Neuronal stem cell (in vitro differentiated cells): ENCODE measurements around the gene UGT2B7.

Source experiments
- DNase-seq: peaks from one replicate; pipeline ENCODE4 v3.0.0-alpha.2; 2013; ENCODE audit warnings: low spot score
- H2AFZ ChIP-seq: one replicate; pipeline ENCODE4 v1.6.1; 2013; ENCODE audit warnings: mild to moderate bottlenecking, low read length, inconsistent platforms
- H2AK5ac ChIP-seq: 2 replicates; pipeline ENCODE4 v1.6.1; 2013; ENCODE audit warnings: low read depth, mild to moderate bottlenecking, inconsistent platforms, low read length, moderate library complexity, mixed read lengths
- H2BK120ac ChIP-seq: 2 replicates; pipeline ENCODE4 v1.6.1; 2013; ENCODE audit warnings: low read depth, mild to moderate bottlenecking, inconsistent platforms, low read length, moderate library complexity, mixed read lengths
- H2BK12ac ChIP-seq: one replicate; pipeline ENCODE4 v1.6.1; 2013; ENCODE audit warnings: low read length, inconsistent platforms
- H2BK15ac ChIP-seq: 2 replicates; pipeline ENCODE4 v1.6.1; 2013; ENCODE audit warnings: mild to moderate bottlenecking, low read length, inconsistent platforms, mixed read lengths
- H2BK5ac ChIP-seq: one replicate; pipeline ENCODE4 v1.6.1; 2013; ENCODE audit warnings: inconsistent platforms, mild to moderate bottlenecking, low read length, moderate library complexity
- H3K14ac ChIP-seq: one replicate; pipeline ENCODE4 v1.6.1; 2013; ENCODE audit warnings: low read length, inconsistent platforms
- H3K18ac ChIP-seq: 2 replicates; pipeline ENCODE4 v1.6.1; 2013; ENCODE audit warnings: low read length, inconsistent platforms
- H3K23ac ChIP-seq: 2 replicates; pipeline ENCODE4 v1.6.1; 2013; ENCODE audit warnings: low read depth, mild to moderate bottlenecking, mixed read lengths, low read length, inconsistent platforms; ENCODE audit not compliant: poor library complexity
- H3K27ac ChIP-seq: replicated peaks from 3 replicates; pipeline ENCODE4 v1.5.1; 2013; ENCODE audit warnings: low read length, inconsistent platforms
- H3K27me3 ChIP-seq, 3 experiments: 2 replicates each; pipeline ENCODE4 v1.6.1; 2013; ENCODE audit warnings: low read length in 3 of 3, mild to moderate bottlenecking in 2 of 3, inconsistent platforms in 1 of 3, low read depth in 1 of 3, mixed read lengths in 1 of 3, moderate library complexity in 1 of 3; ENCODE audit not compliant: control insufficient read depth in 3 of 3, insufficient read depth in 3 of 3
- H3K36me3 ChIP-seq, 2 donors: replicated peaks in 1 of 2; 2 replicates each; pipeline ENCODE4 v1.6.1; 2013; ENCODE audit warnings: low read length in 2 of 2; ENCODE audit not compliant: control insufficient read depth in 2 of 2, insufficient read depth in 2 of 2
- H3K4ac ChIP-seq: 2 replicates; pipeline ENCODE4 v1.6.1; 2013; ENCODE audit warnings: inconsistent platforms, mild to moderate bottlenecking, low read length, moderate library complexity
- H3K4me1 ChIP-seq, 2 donors: 1 replicate in 1 of 2; 2 replicates in 1 of 2; pipeline ENCODE4 v1.6.1; 2013; ENCODE audit warnings: low read length in 2 of 2, low read depth in 1 of 2; ENCODE audit not compliant: control insufficient read depth in 2 of 2, insufficient read depth in 1 of 2
- H3K4me2 ChIP-seq: one replicate; pipeline ENCODE4 v1.6.1; 2013; ENCODE audit warnings: mild to moderate bottlenecking, low read length, inconsistent platforms; ENCODE audit not compliant: insufficient read depth, poor library complexity, severe bottlenecking
- H3K4me3 ChIP-seq, 2 donors: 2 replicates each; pipeline ENCODE4 v1.5.1; 2013; ENCODE audit warnings: low read length in 2 of 2, mild to moderate bottlenecking in 2 of 2, inconsistent platforms in 1 of 2, moderate library complexity in 1 of 2
- H3K79me1 ChIP-seq: one replicate; pipeline ENCODE4 v1.6.1; 2013; ENCODE audit warnings: low read depth, mild to moderate bottlenecking, inconsistent platforms, low read length, moderate library complexity
- H3K9ac ChIP-seq: one replicate; pipeline ENCODE4 v1.6.1; 2013; ENCODE audit warnings: mild to moderate bottlenecking, low read depth, low read length, inconsistent platforms; ENCODE audit not compliant: poor library complexity
- H3K9me3 ChIP-seq, 2 donors: replicated peaks in 1 of 2; 2 replicates each; pipeline versions ENCODE3 to v1.6.1; 2013; ENCODE audit warnings: low read length in 2 of 2, mild to moderate bottlenecking in 2 of 2, inconsistent platforms in 1 of 2, low read depth in 1 of 2, mixed read lengths in 1 of 2, moderate library complexity in 1 of 2; ENCODE audit not compliant: control insufficient read depth in 2 of 2, insufficient read depth in 1 of 2
- H4K8ac ChIP-seq: one replicate; pipeline ENCODE4 v1.6.1; 2013; ENCODE audit warnings: low read depth, mild to moderate bottlenecking, inconsistent platforms, low read length, moderate library complexity
- H4K91ac ChIP-seq: one replicate; pipeline ENCODE4 v1.6.1; 2013; ENCODE audit warnings: low read length, low read depth, mild to moderate bottlenecking, inconsistent platforms; ENCODE audit not compliant: poor library complexity
- WGBS, 2 donors: extraction: QIAGEN DNeasy Blood & Tissue Kit; methylation state at CpG; one replicate each; pipeline ENCODE4 v1.1.7; 2013; ENCODE audit warnings: missing lambda C conversion rate in 2 of 2, mixed read lengths in 1 of 2; ENCODE audit not compliant: insufficient read length in 2 of 2, insufficient replicate concordance in 1 of 2; ENCODE audit errors: extremely low coverage in 2 of 2; 5-methylcytosine and 5-hydroxymethylcytosine counted together

The UGT2B7 gene

DNA sequence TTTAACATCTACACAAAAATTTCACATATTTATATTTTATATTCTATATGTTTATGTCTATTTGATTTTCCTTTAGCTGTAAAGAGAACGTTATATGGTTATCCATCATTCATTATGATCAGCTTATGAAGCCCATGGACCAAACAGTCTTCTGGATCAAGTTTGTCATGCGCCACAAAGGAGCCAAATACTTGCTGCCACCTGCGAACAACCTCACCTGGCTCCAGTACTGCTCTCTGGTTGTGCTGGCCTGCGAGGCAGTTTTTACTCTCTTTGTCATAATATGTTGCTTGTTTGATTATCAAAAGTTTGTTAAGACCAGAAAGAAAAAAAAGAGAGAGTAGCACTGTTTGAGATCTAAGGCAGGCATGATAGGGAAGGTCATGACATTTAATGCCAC is 38.2 kb downstream of the UGT2B7 start:
- H3K18ac ChIP-seq: no peak overlapping the region
- no peak overlapping the region for H3K9ac ChIP-seq
- H4K8ac ChIP-seq: no peak overlapping the region
- no peak overlapping the region for H2BK5ac ChIP-seq
- H3K4ac ChIP-seq: no peak overlapping the region
- no peaks in the 10 kb centered on the region for H3K9me3 ChIP-seq
- DNase-seq: no peak
- no peak overlapping the region for H2AFZ ChIP-seq
- H3K4me3 ChIP-seq: no peak overlapping the region
- no CpG with 5 or more reads among the region's 4 CpGs for WGBS, 2 donors
- no peaks in the 10 kb centered on the region for H3K4me1 ChIP-seq
- H3K27me3 ChIP-seq: no peaks in the 10 kb centered on the region
- H3K36me3 ChIP-seq: no peaks in the 10 kb centered on the region
- H3K23ac ChIP-seq: no peak overlapping the region
- H2BK120ac ChIP-seq: no peak overlapping the region
- no peaks in the 10 kb centered on the region for H3K79me1 ChIP-seq
- H4K91ac ChIP-seq: no peak overlapping the region
- H2AK5ac ChIP-seq: no peak overlapping the region
- no peak overlapping the region for H3K4me2 ChIP-seq
- no peak overlapping the region for H3K14ac ChIP-seq
- H2BK12ac ChIP-seq: no peak overlapping the region
- H2BK15ac ChIP-seq: no peak overlapping the region
- H3K27ac ChIP-seq: no peak overlapping the region

DNA sequence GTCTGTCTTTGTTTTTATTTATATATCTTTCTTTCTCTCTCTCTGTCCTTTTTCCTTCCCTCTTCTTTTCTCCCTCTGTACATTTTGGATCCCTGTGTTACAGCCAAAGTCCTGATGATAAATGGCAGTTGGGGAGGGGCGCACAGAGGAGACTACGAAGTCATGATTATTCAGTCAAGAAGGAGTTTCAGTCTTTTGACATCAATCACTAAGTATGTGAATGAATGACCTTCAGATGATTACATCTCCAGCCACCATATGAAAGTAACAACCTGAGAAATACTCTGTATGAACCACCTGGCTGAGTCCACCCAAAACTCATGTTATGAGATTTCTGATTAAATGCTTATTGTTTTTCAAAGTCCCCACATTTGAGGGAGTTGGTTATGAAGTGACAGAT is 45.0 kb downstream of the UGT2B7 start:
- no peak overlapping the region for H2BK15ac ChIP-seq
- H3K27ac ChIP-seq: no peak overlapping the region
- no peaks in the 10 kb centered on the region for H3K4me1 ChIP-seq
- H3K23ac ChIP-seq: no peak overlapping the region
- no peak overlapping the region for H3K4me2 ChIP-seq
- no peak overlapping the region for H4K8ac ChIP-seq
- DNase-seq: no peak
- H3K27me3 ChIP-seq: no peaks in the 10 kb centered on the region
- no peak overlapping the region for H3K18ac ChIP-seq
- WGBS, 2 donors: no CpG with 5 or more reads among the region's 2 CpGs
- H3K9me3 ChIP-seq: no peaks in the 10 kb centered on the region
- H2AFZ ChIP-seq: no peak overlapping the region
- H3K9ac ChIP-seq: no peak overlapping the region
- no peaks in the 10 kb centered on the region for H3K79me1 ChIP-seq
- no peak overlapping the region for H2BK5ac ChIP-seq
- no peaks in the 10 kb centered on the region for H3K36me3 ChIP-seq
- no peak overlapping the region for H2AK5ac ChIP-seq
- no peak overlapping the region for H3K4me3 ChIP-seq
- no peak overlapping the region for H2BK120ac ChIP-seq
- no peak overlapping the region for H4K91ac ChIP-seq
- no peak overlapping the region for H3K4ac ChIP-seq
- H3K14ac ChIP-seq: no peak overlapping the region
- no peak overlapping the region for H2BK12ac ChIP-seq

- Histone ChIP-seq H4K91ac (no peak overlapping the region), H2AFZ (no peak overlapping the region), H3K4me3 (no peak overlapping the region), H3K14ac (no peak overlapping the region), H2BK5ac (no peak overlapping the region), H3K4me1 (no peaks in the 10 kb centered on the region), H3K4ac (no peak overlapping the region), H3K27ac (no peak overlapping the region), H3K36me3 (no peaks in the 10 kb centered on the region), H2BK12ac (no peak overlapping the region), H3K18ac (no peak overlapping the region), H3K79me1 (no peaks in the 10 kb centered on the region), H4K8ac (no peak overlapping the region), H3K9me3 (no peaks in the 10 kb centered on the region), H2BK15ac (no peak overlapping the region), H2AK5ac (no peak overlapping the region), H3K23ac (no peak overlapping the region), H3K4me2 (no peak overlapping the region), H2BK120ac (no peak overlapping the region), H3K9ac (no peak overlapping the region), H3K27me3 (no peaks in the 10 kb centered on the region)
- no CpG with 5 or more reads among the region's 4 CpGs for WGBS, 2 donors
- DNase-seq: no peak
Measured at GRCh38 chr4:69147334-69147733, 51.1 kb downstream of the UGT2B7 start.

DNA sequence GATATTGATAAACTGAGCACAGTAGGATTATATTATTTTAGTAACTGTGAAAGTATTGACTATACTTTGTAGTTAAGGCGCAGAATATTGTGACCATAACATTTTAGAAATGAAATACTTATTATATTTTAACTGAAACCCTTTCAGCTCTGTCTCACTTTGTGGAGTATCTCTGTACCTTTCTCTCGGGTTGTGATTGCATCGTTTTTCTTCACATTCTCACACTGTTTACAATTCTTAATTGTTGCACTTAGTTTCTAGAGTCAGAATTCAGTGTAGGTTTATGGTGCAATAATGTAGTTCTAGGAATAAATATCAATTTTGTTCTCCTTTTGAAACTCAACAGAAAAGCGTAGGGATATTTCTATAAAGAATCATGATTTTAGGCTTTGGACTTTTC is 57.7 kb downstream of the UGT2B7 start:
- H3K14ac ChIP-seq: no peak overlapping the region
- H3K4ac ChIP-seq: no peak overlapping the region
- no peak overlapping the region for H3K27ac ChIP-seq
- no peak overlapping the region for H4K8ac ChIP-seq
- no peak overlapping the region for H4K91ac ChIP-seq
- H3K4me1 ChIP-seq: no peaks in the 10 kb centered on the region
- no peaks in the 10 kb centered on the region for H3K79me1 ChIP-seq
- H2BK120ac ChIP-seq: no peak overlapping the region
- H3K36me3 ChIP-seq: no peaks in the 10 kb centered on the region
- no peak overlapping the region for H3K18ac ChIP-seq
- no peaks in the 10 kb centered on the region for H3K9me3 ChIP-seq
- no peak overlapping the region for H3K23ac ChIP-seq
- no peak overlapping the region for H2BK12ac ChIP-seq
- H2AFZ ChIP-seq: no peak overlapping the region
- H3K9ac ChIP-seq: no peak overlapping the region
- no peaks in the 10 kb centered on the region for H3K27me3 ChIP-seq
- no peak overlapping the region for H2BK15ac ChIP-seq
- DNase-seq: no peak
- H3K4me3 ChIP-seq: no peak overlapping the region
- H3K4me2 ChIP-seq: no peak overlapping the region
- WGBS, 2 donors: no CpG with 5 or more reads among the region's 4 CpGs
- H2AK5ac ChIP-seq: no peak overlapping the region
- no peak overlapping the region for H2BK5ac ChIP-seq
